Suppressor macrophage treated with lipopolysaccharide for 4 hours (primary cell): ENCODE results near the gene GLRX.
"Not testable (repeated sequence)": the region's sequence is repeated elsewhere in the genome, so short reads cannot be mapped to it uniquely, and the experiment has no call there.

Experiments
- DNase-seq: peaks from one replicate; pipeline ENCODE4 v3.0.0-alpha.2; 2020

GLRX gene

GRCh38 chr5:95851141-95851540 is 28.6 kb upstream of the GLRX start:
- DNase-seq, result not testable (repeated sequence)

GRCh38 chr5:95850391-95850894 is 27.9 kb upstream of the GLRX start:
- DNase-seq, result no peak

DNA sequence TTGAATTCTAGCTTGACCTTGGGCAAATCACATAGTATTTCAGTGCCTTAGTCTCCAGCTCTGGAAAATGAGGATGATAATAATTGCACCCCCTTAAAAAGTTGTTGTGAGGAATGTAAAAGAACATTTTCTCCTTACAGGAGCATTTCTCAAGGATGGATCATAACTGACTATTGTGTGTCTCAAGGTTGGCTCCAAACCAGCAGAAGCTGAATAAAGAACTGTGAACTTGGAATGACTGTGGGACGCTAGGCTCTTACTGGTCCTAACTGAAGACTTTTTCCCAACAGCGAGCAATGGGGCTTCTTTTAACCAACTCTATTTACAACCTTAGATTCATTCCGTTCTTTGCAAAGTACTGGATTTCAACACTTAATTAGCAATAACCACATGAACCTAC is 26.2 kb upstream of the GLRX start:
- DNase-seq, result no peak

GRCh38 chr5:95847261-95847592 is 24.7 kb upstream of the GLRX start:
- no peak for DNase-seq

GRCh38 chr5:95846554-95847260 is 24.2 kb upstream of the GLRX start:
- DNase-seq, result peak; percentile 81

DNA sequence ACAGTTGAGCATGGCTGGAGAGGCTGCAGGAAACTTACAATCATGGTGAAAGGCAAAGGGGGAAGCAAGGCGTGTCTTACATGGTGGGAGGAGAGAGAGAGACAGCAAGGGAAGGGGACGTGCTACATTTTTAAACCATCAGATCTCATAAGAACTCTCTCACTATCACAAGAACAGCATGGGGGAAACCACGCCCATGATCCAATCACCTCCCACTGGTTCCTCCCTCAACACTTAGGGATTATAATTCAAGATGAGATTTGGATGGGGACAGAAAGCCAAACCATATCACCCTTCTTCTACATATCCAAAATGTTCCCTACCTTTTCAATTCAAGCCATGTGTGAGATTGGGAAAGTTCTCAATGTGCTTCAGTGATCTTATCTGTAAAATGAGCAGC is 22.9 kb upstream of the GLRX start:
- no peak for DNase-seq

- peak; percentile 87 for DNase-seq
These were observed 21.3 kb upstream of the GLRX start for GRCh38 chr5:95843733-95844223.

DNA sequence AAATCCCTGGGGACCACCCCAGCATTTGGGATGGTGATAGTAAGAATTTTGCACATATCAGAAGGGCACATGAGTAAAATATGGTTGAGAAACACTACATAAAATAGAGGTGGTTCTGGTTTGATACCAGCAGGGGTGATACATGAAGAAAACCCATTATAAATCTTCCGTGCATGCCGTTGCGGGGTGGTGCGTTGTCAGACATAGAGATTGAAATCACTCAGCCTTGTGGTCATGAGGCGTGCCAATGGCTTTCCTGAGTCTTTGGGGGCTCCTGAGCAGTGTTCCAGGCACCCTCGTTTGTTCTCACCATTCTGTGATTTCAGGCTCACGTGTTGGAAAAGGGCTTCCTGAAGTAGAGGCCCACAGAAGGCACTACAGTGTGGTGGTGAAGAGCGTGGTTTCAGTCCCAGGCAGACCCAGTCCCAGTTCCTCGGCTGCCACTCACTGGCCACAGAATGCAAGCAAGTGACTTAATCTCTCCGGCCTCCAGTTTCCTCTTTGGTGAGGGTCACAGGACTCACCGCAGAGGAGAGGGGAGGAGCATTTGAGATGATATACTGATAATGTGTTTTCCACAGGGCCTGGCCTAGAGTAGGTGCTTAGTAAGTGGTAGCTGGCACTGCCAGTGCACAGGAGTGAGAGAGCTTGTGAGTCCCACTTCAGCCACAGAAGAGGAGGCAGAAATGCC is 20.5 kb upstream of the GLRX start:
- DNase-seq, result peak; percentile 96

DNA sequence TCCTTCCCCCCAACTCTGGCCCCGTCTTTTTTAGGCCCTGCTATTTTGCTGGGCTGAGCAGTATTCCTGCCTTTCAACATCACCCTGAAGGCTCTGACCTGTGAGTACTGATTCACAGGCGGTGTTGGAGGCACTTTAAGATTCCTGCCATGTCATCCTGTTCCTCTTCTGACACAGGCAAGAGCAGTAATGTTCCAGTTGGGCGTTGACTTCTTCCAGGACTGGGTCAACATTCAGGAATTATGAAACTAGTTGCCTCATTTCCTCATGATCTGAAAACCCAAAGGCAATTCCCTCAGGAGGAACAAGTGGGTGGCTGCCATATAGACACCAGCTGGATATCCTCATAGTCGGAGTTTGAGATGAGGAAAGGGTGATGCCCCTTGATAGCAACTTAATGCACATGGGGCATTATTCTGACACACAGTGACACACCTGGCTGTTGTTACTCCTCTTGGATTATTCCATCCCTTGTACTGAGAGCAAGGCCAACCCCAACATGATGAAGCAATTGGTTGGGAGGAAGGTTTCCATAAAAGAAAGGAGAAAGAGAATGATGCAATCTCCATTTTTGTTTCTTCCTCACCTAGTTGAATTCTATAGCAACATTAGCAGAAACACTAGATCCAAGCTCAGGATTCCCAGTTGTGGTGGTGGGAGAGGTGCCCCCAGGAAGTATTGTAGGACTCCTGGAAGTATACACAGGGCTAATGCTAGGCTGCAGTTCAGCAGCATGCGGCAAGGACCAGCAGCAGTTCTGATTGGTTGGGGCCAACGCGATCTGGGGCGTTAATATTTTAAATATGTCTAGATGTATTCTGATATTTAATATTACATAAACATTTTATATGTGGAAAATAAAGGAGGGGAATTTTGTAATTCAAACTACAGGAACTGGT is 19.6 kb upstream of the GLRX start:
- DNase-seq, result peak; percentile 94

DNA sequence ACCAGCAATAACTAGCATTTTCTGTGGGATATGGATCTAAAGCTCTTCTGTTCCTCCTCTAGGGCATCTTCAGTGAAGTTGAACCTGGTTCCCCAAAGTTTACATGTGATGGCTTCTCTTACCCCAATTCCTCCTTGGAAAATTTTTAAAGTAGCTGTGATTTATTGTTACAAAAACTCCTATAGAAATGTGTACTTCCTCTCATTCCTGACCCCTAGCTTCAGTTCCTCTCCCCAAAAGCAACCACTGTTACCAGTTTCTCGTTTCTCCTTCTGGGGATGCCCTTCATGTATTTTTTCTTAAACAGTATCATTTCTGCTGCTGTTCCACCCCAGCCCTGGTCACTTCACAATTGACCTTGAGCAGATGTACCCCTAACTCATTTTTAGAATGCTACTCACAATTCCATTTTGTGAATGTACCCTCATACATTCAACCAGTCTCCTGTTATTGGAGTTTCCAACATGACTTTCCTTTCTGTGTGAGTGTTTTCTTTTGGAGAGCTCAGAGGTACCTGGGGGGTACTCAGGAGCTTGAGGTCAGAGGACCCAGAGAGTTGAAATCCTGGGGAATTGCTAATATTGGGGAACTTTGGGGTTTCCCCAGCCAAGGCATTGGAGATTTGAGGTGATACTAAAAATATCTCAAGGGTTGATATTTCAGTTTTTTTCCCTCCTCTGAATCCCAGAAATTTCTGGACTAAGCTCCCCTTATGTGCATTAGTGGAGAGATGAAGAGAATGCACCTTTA is 18.6 kb upstream of the GLRX start:
- DNase-seq, result peak; percentile 74

- no peak for DNase-seq
These were observed 17.1 kb upstream of the GLRX start for GRCh38 chr5:95839658-95840057.

DNA sequence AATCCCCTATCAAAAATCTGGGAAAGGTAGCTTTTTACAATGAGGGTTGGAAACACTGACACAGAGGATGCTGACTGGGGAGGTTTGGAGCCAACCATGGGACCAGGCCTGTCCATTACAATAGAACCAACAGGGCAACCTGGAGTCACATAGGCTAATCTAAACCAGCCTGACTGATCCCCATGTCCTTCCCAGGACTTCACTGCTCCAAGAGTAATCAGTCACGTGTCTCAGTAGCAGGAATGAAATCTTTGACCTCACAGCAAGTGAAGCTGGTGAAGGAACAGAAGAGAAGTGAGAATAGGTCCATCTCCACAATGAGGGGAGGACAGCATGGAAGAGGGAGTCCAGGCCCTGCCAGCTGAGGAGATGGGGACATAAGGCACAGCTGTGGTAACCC is 16.0 kb upstream of the GLRX start:
- no peak for DNase-seq

DNA sequence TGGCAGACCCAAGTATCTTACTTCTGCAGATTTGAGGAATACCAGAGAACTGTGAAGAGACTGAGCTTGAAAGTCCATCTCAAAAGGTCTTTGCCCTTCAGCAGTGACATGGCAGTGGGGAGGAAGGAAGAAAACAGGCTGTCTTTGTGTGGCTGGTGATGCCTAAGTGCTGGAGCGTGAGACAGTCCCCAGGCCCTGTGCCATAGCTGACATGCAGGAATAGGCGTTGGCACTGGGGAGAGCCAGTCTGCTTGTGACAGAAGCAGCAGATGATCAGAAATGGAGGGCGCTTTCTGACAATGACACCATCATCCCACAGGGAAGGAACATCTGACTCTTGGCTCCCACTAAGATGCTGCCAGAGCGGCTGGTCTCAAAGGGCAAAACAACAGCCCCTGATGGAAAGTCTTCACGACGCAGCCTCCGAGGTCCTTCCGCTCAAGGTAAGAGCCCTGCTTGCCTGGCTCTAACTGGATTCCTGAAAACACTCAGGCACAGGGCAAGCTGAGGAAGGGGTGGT is 15.5 kb upstream of the GLRX start:
- no peak for DNase-seq

DNA sequence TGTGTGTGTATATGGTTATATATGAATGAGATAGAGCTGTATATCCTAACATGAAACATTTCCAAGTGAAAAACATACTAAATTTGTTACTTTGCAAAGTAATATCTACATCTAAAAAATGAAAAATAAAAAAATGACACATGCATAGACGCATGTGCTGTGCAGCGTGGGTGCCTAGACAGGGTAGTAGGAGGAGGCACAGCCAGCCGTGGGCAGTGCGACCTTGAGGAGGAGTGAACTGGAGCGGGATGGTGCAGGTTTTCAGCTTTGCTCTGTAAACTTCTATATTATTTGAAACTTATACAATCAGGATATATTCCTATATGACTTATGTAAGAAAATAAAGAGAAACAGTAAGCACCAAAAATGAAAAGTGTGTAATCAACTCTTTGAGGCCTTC is 15.0 kb upstream of the GLRX start:
- no peak for DNase-seq

GRCh38 chr5:95836971-95837370 is 14.4 kb upstream of the GLRX start:
- not testable (repeated sequence) for DNase-seq

GRCh38 chr5:95836544-95836943 is 14.0 kb upstream of the GLRX start:
- DNase-seq, result no peak

DNA sequence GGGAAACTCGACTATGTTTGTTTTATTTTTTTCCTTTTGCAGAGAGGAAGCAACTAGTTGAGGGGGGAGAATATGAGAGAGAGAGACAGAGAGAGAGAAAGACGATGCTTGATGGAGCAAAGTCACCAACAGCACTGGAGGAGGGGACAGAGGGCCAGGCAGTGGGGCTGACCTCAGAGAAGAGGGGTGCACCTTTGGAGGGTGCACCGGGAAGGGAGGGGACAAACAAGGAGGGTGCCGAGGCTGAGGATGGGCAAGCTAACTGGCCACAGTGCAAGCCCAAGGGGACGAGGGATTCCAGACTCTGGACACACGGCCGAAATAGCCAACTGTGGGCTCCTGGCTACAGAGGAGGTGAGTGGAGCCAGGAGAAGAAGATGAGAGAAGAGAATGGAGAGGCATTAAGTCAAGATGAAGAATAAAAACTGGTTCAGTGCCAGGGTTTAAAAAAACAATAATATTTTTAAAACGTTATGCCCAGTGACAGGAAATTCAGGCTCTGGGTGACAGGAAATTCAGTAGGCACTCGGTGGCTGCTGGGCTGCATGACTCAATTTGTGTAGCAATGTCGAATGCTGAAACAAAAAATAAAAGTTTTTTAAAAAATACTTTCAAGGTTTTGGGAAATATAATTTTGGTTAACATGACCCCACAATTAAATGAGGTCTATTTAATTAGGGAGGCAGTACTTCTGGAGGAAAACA is 13.3 kb upstream of the GLRX start:
- peak; percentile 74 for DNase-seq

DNA sequence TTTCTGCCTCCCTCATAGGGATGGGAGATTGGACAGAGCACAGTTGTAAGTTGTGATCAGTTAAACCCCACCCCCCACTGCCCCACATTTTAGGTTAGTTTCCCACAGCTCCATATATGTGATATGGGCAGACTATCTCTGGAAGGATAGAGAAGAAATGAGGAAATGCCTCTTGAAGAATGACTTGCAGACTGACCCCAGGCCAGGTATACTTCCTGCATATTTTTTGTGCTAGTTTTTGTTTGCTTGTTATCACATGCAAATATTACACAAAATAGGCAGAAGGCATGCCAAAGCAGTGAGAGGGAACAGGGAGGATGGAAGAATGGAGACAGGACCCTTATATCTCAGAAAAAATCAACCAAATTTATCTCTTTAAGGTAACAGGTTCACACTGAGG is 10.1 kb upstream of the GLRX start:
- no peak for DNase-seq

- no peak for DNase-seq
These were observed 7.7 kb upstream of the GLRX start for GRCh38 chr5:95830226-95830625.

- DNase-seq, result no peak
These were observed 5.3 kb upstream of the GLRX start for GRCh38 chr5:95827892-95828246.

DNA sequence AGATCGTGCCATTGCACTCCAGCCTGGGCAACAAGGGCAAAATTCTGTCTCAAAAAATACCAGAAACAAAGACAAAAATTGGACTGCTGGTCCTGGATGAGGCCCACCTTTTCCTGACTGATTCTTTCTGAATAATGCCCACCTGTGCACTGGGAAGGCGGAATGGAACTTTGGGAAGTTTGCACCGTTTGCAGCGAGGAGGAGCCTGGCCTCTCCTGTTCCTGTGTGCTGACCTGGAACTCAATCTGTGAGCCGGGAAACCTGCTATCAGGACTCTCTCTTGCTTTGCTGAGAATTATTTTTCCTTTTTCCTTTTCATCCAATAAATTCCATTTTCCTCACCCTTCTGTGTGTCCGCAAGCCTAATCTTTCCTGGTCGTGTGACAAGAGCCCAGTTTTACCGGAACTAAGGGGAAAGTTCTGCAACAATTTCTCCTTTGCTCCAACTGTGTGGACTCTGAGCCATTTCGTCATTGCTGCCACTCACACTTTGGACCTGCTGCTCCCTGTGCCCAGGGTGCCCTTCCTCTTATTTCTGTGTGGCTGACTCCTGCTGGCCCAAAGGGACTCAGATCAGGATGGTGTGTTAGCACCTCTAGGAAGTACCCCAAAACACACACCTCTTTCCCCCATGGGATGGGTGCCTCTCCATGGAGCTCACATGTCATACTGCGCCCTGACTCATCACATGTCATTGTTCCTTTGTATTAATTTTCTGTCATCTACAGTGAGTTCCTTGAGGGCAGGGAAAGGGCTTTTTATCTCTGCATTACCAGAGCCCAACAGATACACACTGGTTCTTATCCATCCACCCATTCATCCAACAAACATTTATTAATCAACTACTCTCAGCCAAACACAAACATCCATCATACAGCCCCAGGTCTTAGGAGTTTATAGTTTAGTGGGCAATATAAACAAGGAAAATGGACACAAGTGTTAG is 4.7 kb upstream of the GLRX start:
- peak; percentile 61 for DNase-seq
